Memory B cell (primary cell): ENCODE measurements around the gene MAGOH.
"Not testable (repeated sequence)": the region's sequence is repeated elsewhere in the genome, so short reads cannot be mapped to it uniquely, and the experiment has no call there.

ENCODE experiments used
- ATAC-seq: fragments of 150-1000 bp; cut with Tn5 transposase; 2 replicates; pipeline ENCODE4 v1.10.0; 2021; ENCODE audit warnings: low read depth, mild to moderate bottlenecking, moderate library complexity
- DNase-seq, 2 donors: peaks; one replicate each; pipeline ENCODE4 v3.0.0; 2022; ENCODE audit warnings: low spot score in 2 of 2
- H3K27ac Mint-ChIP-seq: one replicate; pipeline ENCODE4 v1.8.0; 2022; ENCODE audit warnings: mild to moderate bottlenecking, moderate library complexity, mixed read lengths
- H3K27me3 Mint-ChIP-seq: one replicate; pipeline ENCODE4 v1.8.0; 2022; ENCODE audit warnings: mixed read lengths
- H3K36me3 Mint-ChIP-seq: one replicate; pipeline ENCODE4 v1.8.0; 2022; ENCODE audit warnings: mild to moderate bottlenecking, mixed read lengths
- H3K4me1 Mint-ChIP-seq: one replicate; pipeline ENCODE4 v1.8.0; 2022; ENCODE audit warnings: mixed read lengths
- H3K4me3 Mint-ChIP-seq: one replicate; pipeline ENCODE4 v1.8.0; 2022; ENCODE audit warnings: mild to moderate bottlenecking, moderate library complexity, mixed read lengths
- H3K9me3 Mint-ChIP-seq: one replicate; pipeline ENCODE4 v1.8.0; 2022; ENCODE audit warnings: mixed read lengths

Gene MAGOH

GRCh38 chr1:53197291-53198200, 40.8 kb downstream of the MAGOH start:
- DNase-seq: no peak
- no peaks in the 10 kb centered on the region for H3K27me3 Mint-ChIP-seq
- peaks cover 11% of the 10 kb centered on the region for H3K36me3 Mint-ChIP-seq
- peaks cover 13% of the 10 kb centered on the region for H3K4me1 Mint-ChIP-seq
- H3K9me3 Mint-ChIP-seq: no peaks in the 10 kb centered on the region
- H3K4me3 Mint-ChIP-seq: peak overlapping the region; percentile 83
- no peak for ATAC-seq
- H3K27ac Mint-ChIP-seq: peak overlapping the region; percentile 88

DNA sequence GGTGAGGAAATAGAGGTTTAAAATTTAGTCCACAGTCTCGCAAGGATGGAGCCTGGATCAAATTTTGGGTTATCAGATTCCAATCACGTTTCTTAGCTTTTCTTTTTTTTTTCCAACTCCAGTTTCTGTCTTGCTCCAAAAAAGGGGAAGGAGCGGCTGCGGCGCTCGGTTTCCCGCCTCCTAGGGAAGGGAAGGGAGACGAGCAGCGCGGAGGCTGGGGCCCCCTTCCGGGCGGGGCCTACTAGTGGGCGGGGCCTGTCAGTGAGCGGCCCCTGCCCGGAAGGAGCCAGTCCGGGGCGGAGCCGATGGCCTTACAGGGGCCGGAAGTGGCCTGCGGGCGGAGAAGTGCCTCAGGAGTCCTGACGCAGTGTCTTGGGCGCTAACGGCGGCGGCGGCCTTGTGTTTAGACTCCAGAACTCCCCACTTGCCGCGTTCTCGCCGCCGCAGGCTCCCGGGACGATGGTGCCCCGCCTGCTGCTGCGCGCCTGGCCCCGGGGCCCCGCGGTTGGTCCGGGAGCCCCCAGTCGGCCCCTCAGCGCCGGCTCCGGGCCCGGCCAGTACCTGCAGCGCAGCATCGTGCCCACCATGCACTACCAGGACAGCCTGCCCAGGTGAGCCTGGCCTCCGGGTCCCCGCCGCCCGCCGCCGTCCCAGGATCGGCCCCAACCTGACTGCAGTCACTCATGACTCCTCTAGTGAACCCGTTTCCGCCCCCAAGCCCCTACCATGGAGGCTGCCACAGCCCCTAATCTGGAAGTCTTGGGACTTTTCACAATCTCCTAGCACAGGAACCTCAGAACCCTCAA, 41.6 kb downstream of the MAGOH start, which contains the start of gene CPT2:
Gene CPT2 (plus strand): TSS at position 340 of the 806 bp plus-strand sequence. CDS start 120 bp downstream, at position 460.
- ATAC-seq: peak; percentile 97
- Mint-ChIP-seq H3K27me3 (no peaks in the 10 kb centered on the region), H3K36me3 (peaks cover 11% of the 10 kb centered on the region), H3K4me3 (peak within 1 kb of the TSS; percentile 83), H3K9me3 (peaks cover 2% of the 10 kb centered on the region), H3K27ac (peak within 1 kb of the TSS; percentile 88), H3K4me1 (peaks cover 13% of the 10 kb centered on the region)
- peak; percentile 67 to 74 for DNase-seq

GRCh38 chr1:53196017-53196484, 42.3 kb downstream of the MAGOH start:
- H3K36me3 Mint-ChIP-seq: peaks cover 10% of the 10 kb centered on the region
- H3K9me3 Mint-ChIP-seq: peaks cover 2% of the 10 kb centered on the region
- H3K27ac Mint-ChIP-seq: peak overlapping the region; percentile 88
- H3K4me1 Mint-ChIP-seq: peaks cover 13% of the 10 kb centered on the region
- DNase-seq: no peak
- peak; percentile 21 for ATAC-seq
- H3K4me3 Mint-ChIP-seq: peak overlapping the region; percentile 83
- H3K27me3 Mint-ChIP-seq: no peaks in the 10 kb centered on the region

- peaks cover 13% of the 10 kb centered on the region for H3K4me1 Mint-ChIP-seq
- ATAC-seq (no peak), DNase-seq (no peak)
- peak overlapping the region; percentile 48 for H3K4me3 Mint-ChIP-seq
- H3K36me3 Mint-ChIP-seq: peaks cover 7% of the 10 kb centered on the region
- H3K9me3 Mint-ChIP-seq: peaks cover 2% of the 10 kb centered on the region
- H3K27me3 Mint-ChIP-seq: no peaks in the 10 kb centered on the region
- H3K27ac Mint-ChIP-seq: no peak overlapping the region
Observed at GRCh38 chr1:53195246-53196016, 42.9 kb downstream of the MAGOH start.

DNA sequence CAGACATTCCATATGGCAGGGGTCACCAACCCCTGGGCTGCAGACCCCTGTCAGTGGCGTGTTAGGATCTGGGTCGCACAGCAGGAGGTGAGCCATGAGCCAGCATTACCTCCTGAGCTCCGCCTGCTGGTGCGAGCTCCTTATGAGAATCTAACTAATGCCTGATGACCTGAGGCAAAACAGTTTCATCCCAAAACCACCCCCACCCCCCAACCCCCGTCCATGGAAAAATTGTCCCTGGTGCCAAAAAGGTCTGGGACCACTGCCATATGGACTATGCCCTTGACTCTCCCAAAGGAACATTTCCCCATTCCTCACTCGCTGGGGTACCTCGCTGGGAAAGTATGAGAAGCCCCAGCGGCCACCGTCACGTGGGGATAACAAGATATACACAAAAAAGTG, 48.1 kb downstream of the MAGOH start:
- Mint-ChIP-seq H3K27me3 (peaks cover 7% of the 10 kb centered on the region), H3K4me3 (no peak overlapping the region), H3K9me3 (peaks cover 2% of the 10 kb centered on the region), H3K36me3 (no peaks in the 10 kb centered on the region), H3K4me1 (no peaks in the 10 kb centered on the region), H3K27ac (no peak overlapping the region)
- DNase-seq: no peak
- ATAC-seq: no peak

DNA sequence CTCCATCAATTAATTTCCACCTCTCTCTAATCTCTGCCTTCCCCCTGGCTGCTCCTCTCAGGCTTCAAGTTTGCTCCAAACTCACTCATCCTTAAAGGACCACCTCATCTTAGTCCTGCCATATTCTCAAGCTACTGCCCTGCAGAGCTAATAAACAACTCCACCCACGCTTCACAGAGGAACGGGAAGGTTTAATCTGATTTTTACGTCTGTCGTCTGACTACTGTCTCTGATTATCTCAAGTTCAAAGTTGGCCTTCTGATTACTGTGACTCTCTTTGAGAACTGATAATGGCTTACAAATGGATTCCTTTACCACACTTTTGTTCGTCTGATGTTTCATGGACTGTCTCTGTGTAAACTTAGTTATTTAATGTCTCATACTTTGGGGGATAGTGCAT, 49.3 kb downstream of the MAGOH start:
- peaks cover 7% of the 10 kb centered on the region for H3K27me3 Mint-ChIP-seq
- DNase-seq (no peak), ATAC-seq (no peak)
- no peaks in the 10 kb centered on the region for H3K36me3 Mint-ChIP-seq
- no peak overlapping the region for H3K4me3 Mint-ChIP-seq
- H3K4me1 Mint-ChIP-seq: no peaks in the 10 kb centered on the region
- H3K9me3 Mint-ChIP-seq: peaks cover 2% of the 10 kb centered on the region
- no peak overlapping the region for H3K27ac Mint-ChIP-seq

- H3K27me3 Mint-ChIP-seq: peaks cover 7% of the 10 kb centered on the region
- H3K4me1 Mint-ChIP-seq: no peaks in the 10 kb centered on the region
- peaks cover 2% of the 10 kb centered on the region for H3K9me3 Mint-ChIP-seq
- no peak overlapping the region for H3K27ac Mint-ChIP-seq
- DNase-seq: no peak
- no peak for ATAC-seq
- no peak overlapping the region for H3K4me3 Mint-ChIP-seq
- H3K36me3 Mint-ChIP-seq: no peaks in the 10 kb centered on the region
Observed at GRCh38 chr1:53188099-53188498, 50.2 kb downstream of the MAGOH start.

DNA sequence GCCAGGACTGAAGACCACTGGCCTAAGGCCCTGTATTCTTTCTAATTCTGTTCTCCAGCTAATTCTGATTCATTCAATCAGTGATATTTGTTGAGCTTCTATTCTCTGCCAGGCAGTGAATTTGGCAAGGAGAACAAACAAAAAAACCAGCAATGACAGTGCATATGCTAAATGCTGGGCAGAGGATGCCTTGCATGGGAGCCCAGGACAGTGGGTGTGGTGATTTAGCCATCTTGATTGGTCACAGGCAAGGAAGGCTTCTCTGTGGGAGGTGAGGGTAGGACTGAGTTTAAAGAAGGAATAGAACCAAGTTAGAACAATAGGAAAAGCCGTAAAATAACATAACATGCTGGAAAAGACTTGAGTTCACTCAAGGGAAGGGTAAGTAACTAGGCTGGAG, 50.9 kb downstream of the MAGOH start:
- Mint-ChIP-seq H3K27me3 (peaks cover 7% of the 10 kb centered on the region), H3K27ac (no peak overlapping the region), H3K36me3 (no peaks in the 10 kb centered on the region), H3K9me3 (peaks cover 2% of the 10 kb centered on the region), H3K4me1 (no peaks in the 10 kb centered on the region), H3K4me3 (no peak overlapping the region)
- no peak for DNase-seq
- ATAC-seq: no peak

DNA sequence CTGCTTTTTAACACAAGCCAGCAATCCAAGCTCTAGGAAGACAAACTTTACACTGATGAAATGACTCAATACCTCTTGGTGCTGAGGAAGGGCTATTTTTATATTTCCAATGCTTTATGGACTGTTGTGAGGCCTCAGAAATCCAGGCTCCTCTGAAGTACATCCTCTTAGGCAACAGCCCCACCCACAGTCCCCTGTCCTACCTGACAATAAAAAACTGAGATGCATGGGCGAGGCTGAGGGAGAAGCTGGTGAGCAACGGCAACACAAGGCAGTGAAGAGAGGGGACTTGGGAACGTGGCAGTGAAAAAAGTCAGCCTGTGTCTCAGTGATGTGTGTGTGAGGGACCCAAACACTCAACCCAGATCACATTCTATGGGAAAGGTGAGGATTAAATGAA, 51.8 kb downstream of the MAGOH start:
- H3K9me3 Mint-ChIP-seq: no peaks in the 10 kb centered on the region
- H3K4me1 Mint-ChIP-seq: no peaks in the 10 kb centered on the region
- H3K27me3 Mint-ChIP-seq: peaks cover 7% of the 10 kb centered on the region
- DNase-seq (no peak), ATAC-seq (no peak)
- H3K27ac Mint-ChIP-seq: no peak overlapping the region
- H3K36me3 Mint-ChIP-seq: no peaks in the 10 kb centered on the region
- H3K4me3 Mint-ChIP-seq: no peak overlapping the region

- H3K9me3 Mint-ChIP-seq, H3K36me3 Mint-ChIP-seq, H3K4me1 Mint-ChIP-seq, H3K27me3 Mint-ChIP-seq, H3K4me3 Mint-ChIP-seq, ATAC-seq, DNase-seq, H3K27ac Mint-ChIP-seq: not testable (repeated sequence)
Observed at GRCh38 chr1:53185955-53186297, 52.4 kb downstream of the MAGOH start.

- ATAC-seq: no peak
- peaks cover 7% of the 10 kb centered on the region for H3K27me3 Mint-ChIP-seq
- H3K4me1 Mint-ChIP-seq: no peaks in the 10 kb centered on the region
- no peak for DNase-seq
- no peak overlapping the region for H3K4me3 Mint-ChIP-seq
- H3K9me3 Mint-ChIP-seq: no peaks in the 10 kb centered on the region
- no peaks in the 10 kb centered on the region for H3K36me3 Mint-ChIP-seq
- H3K27ac Mint-ChIP-seq: no peak overlapping the region
Observed at GRCh38 chr1:53183095-53183990, 55.0 kb downstream of the MAGOH start.

DNA sequence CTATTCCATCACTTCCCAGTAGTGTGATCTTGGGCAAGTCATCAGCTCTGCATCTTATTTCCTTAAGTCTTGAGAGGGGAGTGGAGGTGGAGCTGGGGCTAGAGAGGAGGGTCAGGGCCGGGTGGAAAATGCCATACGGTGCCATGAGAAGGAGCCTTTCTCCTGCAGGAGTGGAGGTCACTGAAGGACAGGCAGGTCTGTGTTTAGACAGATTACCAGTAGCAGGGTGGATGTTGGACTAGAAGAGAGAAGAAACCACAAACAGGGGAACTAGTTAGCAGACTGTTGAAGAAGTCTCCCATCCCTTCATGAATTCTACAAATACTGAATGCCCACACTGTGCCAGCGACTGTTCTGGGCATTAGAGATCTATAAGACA, 55.6 kb downstream of the MAGOH start:
- Mint-ChIP-seq H3K4me1 (no peaks in the 10 kb centered on the region), H3K9me3 (no peaks in the 10 kb centered on the region), H3K4me3 (no peak overlapping the region), H3K27ac (no peak overlapping the region), H3K27me3 (peaks cover 8% of the 10 kb centered on the region), H3K36me3 (no peaks in the 10 kb centered on the region)
- ATAC-seq (no peak), DNase-seq (no peak)

DNA sequence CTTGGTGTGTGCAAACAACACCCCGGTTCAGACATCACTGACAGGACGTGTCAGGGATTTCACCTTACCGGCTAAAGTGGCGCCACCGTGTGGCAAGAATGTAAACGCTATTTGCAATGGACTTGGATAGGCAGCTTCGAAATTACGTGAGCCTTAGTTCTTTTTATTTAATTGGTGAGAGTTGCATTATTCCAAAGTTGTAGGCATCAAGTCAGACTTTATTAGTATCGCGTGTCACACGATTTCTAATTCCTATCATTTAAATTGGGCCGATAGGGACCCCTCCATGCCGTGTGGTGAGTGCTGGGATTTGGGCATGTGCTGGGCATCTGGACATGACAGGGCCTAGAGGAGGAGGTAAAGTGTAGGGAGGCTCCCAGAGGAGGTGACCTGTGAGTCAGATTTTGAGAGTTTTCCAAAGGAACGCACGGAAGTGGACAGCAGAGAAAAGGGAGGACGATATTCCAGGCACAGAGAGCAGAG, 56.2 kb downstream of the MAGOH start:
- Mint-ChIP-seq H3K4me3 (no peak overlapping the region), H3K27ac (no peak overlapping the region), H3K36me3 (no peaks in the 10 kb centered on the region), H3K27me3 (peaks cover 11% of the 10 kb centered on the region), H3K4me1 (no peaks in the 10 kb centered on the region), H3K9me3 (no peaks in the 10 kb centered on the region)
- ATAC-seq (peak; percentile 91), DNase-seq (peak; percentile 72 to 79)
